Natural killer cell (primary cell): ENCODE data around the gene FXYD6. TPM values are rescaled to one million over a fixed set of nuclear protein-coding genes. Genes with fewer than 3 reads are reported as not detected.

Source experiments
- ATAC-seq, 3 donors: fragments of 150-1000 bp in 2 of 3; fragments of 200-7000 bp in 1 of 3; cut with Tn5 transposase; 1 replicate in 1 of 3; 2 replicates in 2 of 3; pipeline ENCODE4 v1.10.0; 2021; ENCODE audit warnings: mild to moderate bottlenecking in 2 of 3, moderate library complexity in 2 of 3
- DNase-seq, 2 donors: peaks; one replicate each; pipeline versions ENCODE4 v3.0.0 to v3.0.0-alpha.2; 2013 to 2021; ENCODE audit warnings: mixed read lengths in 1 of 2
- H3K27ac ChIP-seq: one replicate; pipeline ENCODE4 v1.5.1; 2013; ENCODE audit warnings: mild to moderate bottlenecking, low read length
- H3K27me3 ChIP-seq: one replicate; pipeline ENCODE4 v1.6.1; 2013; ENCODE audit warnings: low read length; ENCODE audit not compliant: control insufficient read depth, insufficient read depth
- H3K36me3 ChIP-seq: one replicate; pipeline ENCODE4 v1.6.1; 2013; ENCODE audit warnings: low read length; ENCODE audit not compliant: control insufficient read depth, insufficient read depth
- H3K4me1 ChIP-seq: one replicate; pipeline ENCODE4 v1.6.1; 2013; ENCODE audit warnings: low read length; ENCODE audit not compliant: control insufficient read depth, insufficient read depth
- H3K4me3 ChIP-seq: one replicate; pipeline ENCODE4 v1.5.1; 2013; ENCODE audit warnings: low read length
- H3K9me3 ChIP-seq: one replicate; pipeline ENCODE4 v1.6.1; 2013; ENCODE audit warnings: low read length; ENCODE audit not compliant: control insufficient read depth, insufficient read depth
- H3K27ac Mint-ChIP-seq, 2 donors: one replicate each; pipeline ENCODE4 v1.8.0; 2022; ENCODE audit warnings: mild to moderate bottlenecking in 2 of 2, mixed read lengths in 2 of 2, moderate library complexity in 1 of 2
- H3K27me3 Mint-ChIP-seq, 2 donors: one replicate each; pipeline ENCODE4 v1.8.0; 2022; ENCODE audit warnings: low read depth in 2 of 2, mixed read lengths in 2 of 2
- H3K36me3 Mint-ChIP-seq: one replicate; pipeline ENCODE4 v1.8.0; 2022; ENCODE audit warnings: mixed read lengths
- H3K4me1 Mint-ChIP-seq, 2 donors: one replicate each; pipeline ENCODE4 v1.8.0; 2022; ENCODE audit warnings: mixed read lengths in 2 of 2
- H3K4me3 Mint-ChIP-seq: one replicate; pipeline ENCODE4 v1.8.0; 2022; ENCODE audit warnings: mild to moderate bottlenecking, moderate library complexity, mixed read lengths
- H3K9me3 Mint-ChIP-seq, 2 donors: one replicate each; pipeline ENCODE4 v1.8.0; 2022; ENCODE audit warnings: mixed read lengths in 2 of 2
- CTCF ChIP-seq: fragments of 200-600 bp; IDR thresholded peaks from one replicate; pipeline ENCODE4 v1.8.0; 2022; ENCODE audit warnings: antibody characterized with exemption
- WGBS: methylation state at CpG from one replicate; pipeline ENCODE4 v1.1.7; 2013; ENCODE audit warnings: missing lambda C conversion rate; ENCODE audit not compliant: insufficient coverage; 5-methylcytosine and 5-hydroxymethylcytosine counted together
- intact Hi-C: fragments of 100-400 bp; cut with micrococcal nuclease; formaldehyde crosslinking; loops from one replicate; pipeline ENCODE4 v1.14.2; 2022
- total RNA-seq, 4 donors: library from RNA; stranded (reverse); fragments of 120-200 nt in 1 of 4; gene quantifications; one replicate each; pipeline versions ENCODE4 v1.2.3 to v1.2.4, GENCODE V29; 2013 to 2022

FXYD6 gene
- total RNA-seq, 3 donors from 2014 or later (not counting 1 experiment from before 2014, with no cell fraction given) = 0.20 to 0.90 TPM; not detected in 1

- peaks cover 54% of the 10 kb centered on the region for H3K4me1 ChIP-seq
- Mint-ChIP-seq H3K4me3 (no peak overlapping the region), H3K27me3 (peaks cover 9 to 12% of the 10 kb centered on the region in 2 donors), H3K36me3 (no peaks in the 10 kb centered on the region), H3K4me1 (peaks cover 10 to 38% of the 10 kb centered on the region in 2 donors), H3K27ac (peak overlapping the region in 1 of 2 donors; percentile 61), H3K9me3 (no peaks in the 10 kb centered on the region)
- intact Hi-C loops = no loop called here
- DNase-seq (no peak), ATAC-seq (no peak)
- no peaks in the 10 kb centered on the region for H3K9me3 ChIP-seq
- no peak for TF ChIP-seq CTCF
- WGBS = 79% methylated on average over 6 of the region's 7 CpGs
- H3K36me3 ChIP-seq = no peaks in the 10 kb centered on the region
- no peaks in the 10 kb centered on the region for H3K27me3 ChIP-seq
- no peak overlapping the region for H3K4me3 ChIP-seq
- peak overlapping the region; percentile 71 for H3K27ac ChIP-seq
Observed at GRCh38 chr11:117829369-117829725, 47.1 kb downstream of the FXYD6 start.

- H3K27me3 ChIP-seq = no peaks in the 10 kb centered on the region
- intact Hi-C loops = no loop called here
- no peaks in the 10 kb centered on the region for H3K9me3 Mint-ChIP-seq
- no peaks in the 10 kb centered on the region for H3K36me3 ChIP-seq
- H3K27me3 Mint-ChIP-seq = peaks cover 9 to 12% of the 10 kb centered on the region in 2 donors
- ATAC-seq (peak; percentile 79 to 90 (median 85)), DNase-seq (peak; percentile 71 to 83)
- H3K27ac Mint-ChIP-seq = peak overlapping the region in 1 of 2 donors; percentile 61
- H3K4me3 ChIP-seq = no peak overlapping the region
- WGBS = 38% methylated on average over 16 of the region's 16 CpGs
- H3K4me1 ChIP-seq = peaks cover 60% of the 10 kb centered on the region
- H3K4me3 Mint-ChIP-seq = no peak overlapping the region
- peak overlapping the region; percentile 71 for H3K27ac ChIP-seq
- TF ChIP-seq CTCF = no peak
- H3K9me3 ChIP-seq = no peaks in the 10 kb centered on the region
- peaks cover 10 to 44% of the 10 kb centered on the region in 2 donors for H3K4me1 Mint-ChIP-seq
- H3K36me3 Mint-ChIP-seq = no peaks in the 10 kb centered on the region
Observed at GRCh38 chr11:117828611-117829368, 47.7 kb downstream of the FXYD6 start.

- H3K36me3 ChIP-seq = no peaks in the 10 kb centered on the region
- Mint-ChIP-seq H3K27ac (peak overlapping the region in 1 of 2 donors; percentile 61), H3K27me3 (peaks cover 12% of the 10 kb centered on the region in 2 donors), H3K36me3 (no peaks in the 10 kb centered on the region), H3K4me3 (no peak overlapping the region), H3K9me3 (no peaks in the 10 kb centered on the region), H3K4me1 (peaks cover 10 to 45% of the 10 kb centered on the region in 2 donors)
- peak overlapping the region; percentile 71 for H3K27ac ChIP-seq
- no peak for TF ChIP-seq CTCF
- H3K27me3 ChIP-seq = no peaks in the 10 kb centered on the region
- H3K4me1 ChIP-seq = peaks cover 69% of the 10 kb centered on the region
- DNase-seq (peak; percentile 13 to 71), ATAC-seq (peak in 2 of 3 donors; percentile 6 to 34)
- 65% methylated on average over 15 of the region's 15 CpGs for WGBS
- no peak overlapping the region for H3K4me3 ChIP-seq
- H3K9me3 ChIP-seq = no peaks in the 10 kb centered on the region
- intact Hi-C loops = no loop called here
Observed at GRCh38 chr11:117827521-117828511, 48.6 kb downstream of the FXYD6 start.
